ENCODE data around the gene FZD7. TPM values are rescaled to one million over a fixed set of nuclear protein-coding genes. Genes with fewer than 3 reads are reported as not detected.
A peak's percentile ranks its signal among the peaks of the same experiment; 100 is the strongest.

The FZD7 gene
- total RNA-seq, 4 donors from 2014 or later = 6.2 to 14.6 (median 13.3) TPM

GRCh38 chr2:202031246-202031951 lies 2.3 kb upstream of the FZD7 start:
- intact Hi-C loops (cut with DNase I; ENCODE audit: low total_unique reads) = no loop called here
- no peak for TF ChIP-seq POLR2AphosphoS5 (IDR thresholded peaks at IDR 0.05)
- TF ChIP-seq POLR2A (IDR thresholded peaks at IDR 0.05) = no peak
- no peak for TF ChIP-seq CTCF (IDR thresholded peaks at IDR 0.05)
- no peak for DNase-seq
- peaks cover 5 to 25% (median 20%) of the 10 kb centered on the region in 4 donors for H3K4me1 ChIP-seq
- H3K9me3 ChIP-seq = no peaks in the 10 kb centered on the region
- H3K4me3 ChIP-seq = no peak overlapping the region
- H3K27ac ChIP-seq = peak overlapping the region in 3 of 4 donors; percentile 91 to 99 (median 95)
- H3K27me3 ChIP-seq = peaks cover 32% of the 10 kb centered on the region
- in situ Hi-C loops (cut with MboI; ENCODE audit: low pct_ligation_motif_present in 1 of 4, low pct_unique_long_range_greater_than_20kb in 1 of 4, low sequenced_read_pairs in 3 of 4) = loop anchor here in 1 of 4 donors (10.0 kb wide), 1 partner anchor 167 kb away; no protein-coding TSS in a partner anchor
- no peaks in the 10 kb centered on the region for H3K36me3 ChIP-seq
- 70% methylated on average over 4 of the region's 4 CpGs for WGBS, 2 donors (ENCODE audit: low coverage in 1 of 2)

- H3K4me3 ChIP-seq = peak overlapping the region; percentile 69 to 88 (median 80)
- in situ Hi-C loops (cut with MboI; ENCODE audit: low pct_ligation_motif_present in 1 of 4, low pct_unique_long_range_greater_than_20kb in 1 of 4, low sequenced_read_pairs in 3 of 4) (loop anchor here in 1 of 4 donors (10.0 kb wide), 1 partner anchor 168 kb away; no protein-coding TSS in a partner anchor), intact Hi-C loops (cut with DNase I; ENCODE audit: low total_unique reads) (no loop called here)
- no peaks in the 10 kb centered on the region for H3K36me3 ChIP-seq
- H3K4me1 ChIP-seq = peaks cover 5 to 25% (median 20%) of the 10 kb centered on the region in 4 donors
- TF ChIP-seq POLR2A (IDR thresholded peaks at IDR 0.05) (peak; percentile 34), CTCF (IDR thresholded peaks at IDR 0.05) (no peak), POLR2AphosphoS5 (IDR thresholded peaks at IDR 0.05) (peak in 2 of 3 donors; percentile 9 to 22)
- H3K27me3 ChIP-seq = peaks cover 39% of the 10 kb centered on the region
- 1% methylated on average over 41 of the region's 42 CpGs; no CpG with 5 or more reads in 1 of the 2 donors for WGBS, 2 donors (ENCODE audit: low coverage in 1 of 2)
- H3K9me3 ChIP-seq = no peaks in the 10 kb centered on the region
- peak overlapping the region; percentile 91 to 99 (median 94) for H3K27ac ChIP-seq
- peak; percentile 67 for DNase-seq
Measured at GRCh38 chr2:202032846-202033316, 774 bp upstream of the FZD7 start.

DNA sequence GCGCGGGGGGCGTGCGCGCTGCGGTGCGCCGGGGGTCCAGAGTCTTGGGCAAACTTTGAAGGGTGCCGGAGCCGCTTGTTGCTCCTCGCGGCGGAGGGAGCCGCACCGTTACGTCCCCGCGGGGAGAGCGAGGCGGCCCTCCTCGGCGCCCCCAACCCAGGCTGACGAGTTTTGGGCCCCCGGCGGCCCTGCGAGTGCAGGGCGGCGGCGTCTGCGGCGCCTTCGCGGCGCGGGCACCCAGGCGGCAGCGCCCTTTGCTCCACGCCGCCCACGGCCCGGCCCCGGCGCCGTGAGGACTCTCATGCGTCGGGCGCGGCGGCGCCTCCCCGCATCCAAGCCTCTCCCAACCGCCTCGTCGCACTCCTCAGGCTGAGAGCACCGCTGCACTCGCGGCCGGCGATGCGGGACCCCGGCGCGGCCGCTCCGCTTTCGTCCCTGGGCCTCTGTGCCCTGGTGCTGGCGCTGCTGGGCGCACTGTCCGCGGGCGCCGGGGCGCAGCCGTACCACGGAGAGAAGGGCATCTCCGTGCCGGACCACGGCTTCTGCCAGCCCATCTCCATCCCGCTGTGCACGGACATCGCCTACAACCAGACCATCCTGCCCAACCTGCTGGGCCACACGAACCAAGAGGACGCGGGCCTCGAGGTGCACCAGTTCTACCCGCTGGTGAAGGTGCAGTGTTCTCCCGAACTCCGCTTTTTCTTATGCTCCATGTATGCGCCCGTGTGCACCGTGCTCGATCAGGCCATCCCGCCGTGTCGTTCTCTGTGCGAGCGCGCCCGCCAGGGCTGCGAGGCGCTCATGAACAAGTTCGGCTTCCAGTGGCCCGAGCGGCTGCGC lies 814 bp downstream of the FZD7 start:
- Histone ChIP-seq H3K4me3 (peak overlapping the region; percentile 69 to 82 (median 75)), H3K4me1 (peaks cover 5 to 38% (median 24%) of the 10 kb centered on the region in 4 donors), H3K9me3 (no peaks in the 10 kb centered on the region), H3K27ac (peak overlapping the region; percentile 91 to 99 (median 94)), H3K27me3 (peaks cover 39% of the 10 kb centered on the region), H3K36me3 (no peaks in the 10 kb centered on the region)
- DNase-seq = peak; percentile 21
- intact Hi-C loops (cut with DNase I; ENCODE audit: low total_unique reads) (loop anchor here (2.0 kb wide), 1 partner anchor 144 kb away; no protein-coding TSS in a partner anchor), in situ Hi-C loops (cut with MboI; ENCODE audit: low pct_ligation_motif_present in 1 of 4, low pct_unique_long_range_greater_than_20kb in 1 of 4, low sequenced_read_pairs in 3 of 4) (loop anchor here in 1 of 4 donors (10.0 kb wide), 1 partner anchor 170 kb away; no protein-coding TSS in a partner anchor)
- 0 to 8% methylated on average over 5 to 70 of the region's 105 CpGs for whole genome bisulfite sequencing, 2 donors (ENCODE audit: low coverage in 1 of 2)
- TF ChIP-seq EP300 (IDR thresholded peaks at IDR 0.05; ENCODE audit: low read depth) (no peak), POLR2A (IDR thresholded peaks at IDR 0.05) (no peak), CTCF (IDR thresholded peaks at IDR 0.05) (no peak), POLR2AphosphoS5 (IDR thresholded peaks at IDR 0.05) (no peak)
